Left ventricle myocardium inferior (tissue), 1 donor: ENCODE measurements around the gene ZNF354C. TPM values are rescaled to one million over a fixed set of nuclear protein-coding genes. Genes with fewer than 3 reads are reported as not detected.

Experiments
- DNase-seq: peaks from one replicate; pipeline ENCODE4 v3.0.0-alpha.2; 2020
- H3K27ac ChIP-seq: fragments of 200-600 bp; replicated peaks from 2 replicates; pipeline ENCODE4 v1.8.0; 2021
- H3K27me3 ChIP-seq: fragments of 200-600 bp; 2 replicates; pipeline ENCODE4 v1.8.0; 2021; ENCODE audit warnings: low read depth
- H3K36me3 ChIP-seq: fragments of 200-600 bp; 2 replicates; pipeline ENCODE4 v1.8.0; 2021
- H3K4me1 ChIP-seq: fragments of 200-600 bp; 2 replicates; pipeline ENCODE4 v1.8.0; 2021
- H3K4me3 ChIP-seq: fragments of 200-600 bp; 2 replicates; pipeline ENCODE4 v1.8.0; 2021; ENCODE audit warnings: mild to moderate bottlenecking, moderate library complexity
- H3K9me3 ChIP-seq: fragments of 200-600 bp; replicated peaks from 2 replicates; pipeline ENCODE4 v1.8.0; 2021
- CTCF ChIP-seq: fragments of 200-600 bp; IDR thresholded peaks from 2 replicates; pipeline ENCODE4 v1.8.0; 2021; ENCODE audit warnings: antibody characterized with exemption, mild to moderate bottlenecking, borderline replicate concordance
- intact Hi-C: fragments of 100-400 bp; cut with micrococcal nuclease; formaldehyde crosslinking; loops from one replicate; pipeline ENCODE4 v1.11.0; 2022
- long read RNA-seq: library from polyadenylated mRNA; unstranded; transcript quantifications from one replicate; pipeline ENCODE4 v2.0.0, GENCODE V29; 2021
- total RNA-seq: library from RNA; stranded (reverse); fragmentation: NEBNext Ultra II Directional; extraction: Animal tissue kit (Norgen Biotek cat#: 25700); gene quantifications from one replicate; pipeline ENCODE4 v1.2.1, GENCODE V29; 2021
- donor health status: DM: no; HTN: yes; CAD: no; lungs with severe emphysema.

The ZNF354C gene
- 5.2 TPM for total RNA-seq
- long read RNA-seq, full-length matches to known transcripts: 4 of 4 reads
- long read RNA-seq, partial matches to known transcripts: 0 of 4 reads
- long read RNA-seq, other reads (novel, unspliced or antisense): 0 of 4 reads

- peak within 1 kb of the TSS; percentile 84 for H3K4me3 ChIP-seq
- H3K4me1 ChIP-seq: peaks cover 27% of the 10 kb centered on the region
- no peak for TF ChIP-seq CTCF
- intact Hi-C loops: loop anchor here (5.0 kb wide), 1 partner anchor 328 kb away; the partner anchor contains the start of gene ZNF354A
- H3K27ac ChIP-seq: peak within 1 kb of the TSS; percentile 88
- H3K36me3 ChIP-seq: peaks cover 30% of the 10 kb centered on the region
- no peaks in the 10 kb centered on the region for H3K27me3 ChIP-seq
- H3K9me3 ChIP-seq: peaks cover 17% of the 10 kb centered on the region
- DNase-seq: peak; percentile 92
Measured at GRCh38 chr5:179060116-179061008, at the start of gene ZNF354C. TSS of gene ZNF354C (plus strand) at chr5:179060373. CDS start at chr5:179062069, 1,696 bp downstream.

GRCh38 chr5:179023528-179024189 is 36.5 kb upstream of the ZNF354C start, which contains the start of gene ZNF879:
TSS of gene ZNF879 (plus strand) at chr5:179023804. CDS start at chr5:179025005, 1,201 bp downstream.
- TF ChIP-seq CTCF: no peak
- intact Hi-C loops: no loop called here
- peak; percentile 94 for DNase-seq

GRCh38 chr5:179033004-179033580 is 27.1 kb upstream of the ZNF354C start:
- intact Hi-C loops: no loop called here
- DNase-seq: no peak
- Histone ChIP-seq H3K4me3 (no peak overlapping the region), H3K27ac (no peak overlapping the region), H3K36me3 (peaks cover 67% of the 10 kb centered on the region), H3K27me3 (no peaks in the 10 kb centered on the region), H3K4me1 (no peaks in the 10 kb centered on the region), H3K9me3 (peaks cover 100% of the 10 kb centered on the region)
- TF ChIP-seq CTCF: no peak

More at GRCh38 chr5:179023528-179024189, 36.5 kb upstream of the ZNF354C start, which contains the start of gene ZNF879:
- Histone ChIP-seq H3K4me1 (peaks cover 20% of the 10 kb centered on the region), H3K9me3 (peaks cover 32% of the 10 kb centered on the region), H3K4me3 (peak within 1 kb of the TSS; percentile 84), H3K27me3 (no peaks in the 10 kb centered on the region), H3K27ac (peak within 1 kb of the TSS; percentile 95), H3K36me3 (peaks cover 41% of the 10 kb centered on the region)

- H3K4me1 ChIP-seq: no peaks in the 10 kb centered on the region
- intact Hi-C loops: no loop called here
- TF ChIP-seq CTCF: no peak
Measured at GRCh38 chr5:179044765-179045164, 15.4 kb upstream of the ZNF354C start.

GRCh38 chr5:179051784-179052183 is 8.4 kb upstream of the ZNF354C start:
- Histone ChIP-seq H3K27ac (no peak overlapping the region), H3K36me3 (no peaks in the 10 kb centered on the region), H3K27me3 (no peaks in the 10 kb centered on the region), H3K4me1 (no peaks in the 10 kb centered on the region), H3K4me3 (no peak overlapping the region), H3K9me3 (peaks cover 28% of the 10 kb centered on the region)
- DNase-seq: no peak
- no peak for TF ChIP-seq CTCF
- intact Hi-C loops: no loop called here

More at GRCh38 chr5:179044765-179045164, 15.4 kb upstream of the ZNF354C start:
- H3K4me3 ChIP-seq: no peak overlapping the region
- H3K36me3 ChIP-seq: no peaks in the 10 kb centered on the region
- DNase-seq: no peak
- no peaks in the 10 kb centered on the region for H3K27me3 ChIP-seq
- no peak overlapping the region for H3K27ac ChIP-seq
- peaks cover 65% of the 10 kb centered on the region for H3K9me3 ChIP-seq
